Gastroesophageal sphincter (tissue), 4 donors: ENCODE data around the gene CDNF. TPM values are rescaled to one million over a fixed set of nuclear protein-coding genes. Genes with fewer than 3 reads are reported as not detected.

Experiments
- ATAC-seq: fragments of 150-250 bp; one replicate; pipeline ENCODE4 v1.9.1; 2016; ENCODE audit warnings: mild to moderate bottlenecking, moderate library complexity
- H3K27ac ChIP-seq, 4 donors: fragments of 200-600 bp; sonication (generic) in 3 of 4; 1 replicate in 3 of 4; 2 replicates in 1 of 4; pipeline ENCODE4 v1.5.1; 2016 to 2019
- H3K27me3 ChIP-seq: fragments of 200-600 bp; sonication (generic); one replicate; pipeline ENCODE4 v1.5.1; 2019
- H3K36me3 ChIP-seq, 2 donors: fragments of 200-600 bp; sonication (generic); one replicate each; pipeline ENCODE4 v1.5.1; 2019; ENCODE audit warnings: control low read depth in 1 of 2
- H3K4me1 ChIP-seq, 3 donors: fragments of 200-600 bp; sonication (generic); 1 replicate in 2 of 3; 2 replicates in 1 of 3; pipeline ENCODE4 v1.5.1; 2016 to 2019; ENCODE audit warnings: control low read depth in 2 of 3
- H3K4me3 ChIP-seq, 2 donors: fragments of 200-600 bp; sonication (generic); one replicate each; pipeline ENCODE4 v1.5.1; 2019; ENCODE audit warnings: mild to moderate bottlenecking in 1 of 2, moderate library complexity in 1 of 2
- H3K9me3 ChIP-seq, 3 donors: fragments of 200-600 bp; sonication (generic); one replicate each; pipeline ENCODE4 v1.5.1; 2017 to 2019; ENCODE audit warnings: control low read depth in 2 of 3
- EP300 ChIP-seq: sonication (generic); formaldehyde crosslinking; IDR thresholded peaks from one replicate; pipeline ENCODE4 v1.6.1; 2017; ENCODE audit warnings: antibody characterized with exemption, mild to moderate bottlenecking
- POLR2A ChIP-seq, 2 donors: fragments of 450-650 bp; IDR thresholded peaks; one replicate each; pipeline ENCODE4 v1.6.1; 2017; ENCODE audit warnings: antibody characterized with exemption in 2 of 2, mild to moderate bottlenecking in 2 of 2, moderate library complexity in 1 of 2
- POLR2AphosphoS5 ChIP-seq: sonication (generic); formaldehyde crosslinking; IDR thresholded peaks from one replicate; pipeline ENCODE4 v1.6.1; 2017; ENCODE audit warnings: antibody characterized with exemption
- WGBS, 2 donors: methylation state at CpG; one replicate each; pipeline ENCODE4 v1.1.5; 2018; ENCODE audit warnings: low coverage in 1 of 2; 5-methylcytosine and 5-hydroxymethylcytosine counted together
- total RNA-seq, 4 donors: library from RNA; depleted of rRNA; stranded (reverse); fragments of >200 nt; gene quantifications; one replicate each; pipeline ENCODE4 v1.1.0, GENCODE V29; 2016
- TF ChIP-seq, protein P1 (sequence below), 4 experiments: fragments of 200-600 bp in 2 of 4; fragments of 450-650 bp in 2 of 4; sonication (generic) in 1 of 4; IDR thresholded peaks; one replicate each; pipeline ENCODE4 v1.5.1; 2017 to 2019; ENCODE audit warnings: antibody characterized with exemption in 4 of 4, mild to moderate bottlenecking in 2 of 4, moderate library complexity in 2 of 4

Gene CDNF
- total RNA-seq, result 1 to 10 TPM in 2 of 4 donors, under 1 TPM in 1, not detected in 1; 0.81 to 6.7 (median 2.3) TPM

DNA sequence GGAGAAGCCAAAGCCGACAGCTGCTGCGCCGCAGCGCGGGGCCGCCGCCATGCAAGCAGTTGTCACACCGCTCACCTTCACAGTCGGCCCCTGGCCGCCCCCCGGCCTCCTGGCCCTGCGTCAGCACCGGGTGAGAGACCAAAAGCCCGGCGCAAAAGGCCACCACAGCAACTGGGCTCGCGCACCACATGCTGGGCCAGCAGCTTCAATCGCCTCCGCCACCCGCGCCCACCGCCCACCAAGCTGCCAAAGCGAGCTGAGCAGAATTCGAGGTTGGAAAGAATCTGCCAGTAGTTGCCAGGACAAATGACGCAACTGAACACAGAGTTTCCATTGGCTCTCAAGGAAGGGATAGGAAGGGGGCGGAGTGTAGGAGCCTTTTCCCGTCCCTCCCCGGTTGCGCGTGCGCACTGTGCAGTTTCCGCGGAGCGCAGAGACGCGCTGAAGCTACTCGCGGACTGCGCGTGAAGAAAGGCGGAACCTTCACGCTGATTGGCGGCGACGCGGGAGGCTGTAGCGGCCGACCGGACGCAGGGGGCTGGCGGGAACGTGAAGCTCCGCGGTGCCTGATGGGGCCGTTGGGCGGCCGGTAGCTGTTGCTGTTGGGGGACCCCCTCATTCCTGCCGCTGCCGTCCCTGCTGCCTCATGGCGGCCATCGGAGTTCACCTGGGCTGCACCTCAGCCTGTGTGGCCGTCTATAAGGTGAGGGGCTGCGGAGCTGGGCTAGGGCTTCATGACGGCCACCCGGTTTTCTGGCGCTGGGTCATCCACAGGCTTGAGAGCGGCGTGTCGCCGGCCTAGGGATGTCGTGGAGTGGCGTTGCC is at the start of gene CDNF, which contains the start of the genes HSPA14 and MSANTD7:
Gene CDNF, minus strand, starts transcription at position 281 of the 825 bp plus-strand sequence. Its CDS starts 91 bp downstream, at position 190.
Gene HSPA14, plus strand, starts transcription at position 550 of the 825 bp plus-strand sequence. Its CDS starts 97 bp downstream, at position 647.
Gene MSANTD7, plus strand, starts transcription at position 550 of the 825 bp plus-strand sequence. CDS start 3,979 bp downstream, outside the sequence.
- peak; percentile 98 for ATAC-seq
- Histone ChIP-seq H3K4me1 (peaks cover 0 to 28% (median 11%) of the 10 kb centered on the region in 3 donors), H3K9me3 (no peaks in the 10 kb centered on the region), H3K27me3 (no peaks in the 10 kb centered on the region), H3K36me3 (peaks cover 0 to 31% of the 10 kb centered on the region in 2 donors), H3K27ac (peak within 1 kb of the TSS; percentile 91 to 99 (median 98)), H3K4me3 (peak within 1 kb of the TSS; percentile 83 to 96)
- TF ChIP-seq POLR2A (IDR thresholded peaks at IDR 0.05) (peak; percentile 72 to 73), EP300 (no peak), POLR2AphosphoS5 (peak; percentile 92)
- TF ChIP-seq, protein P1, sequence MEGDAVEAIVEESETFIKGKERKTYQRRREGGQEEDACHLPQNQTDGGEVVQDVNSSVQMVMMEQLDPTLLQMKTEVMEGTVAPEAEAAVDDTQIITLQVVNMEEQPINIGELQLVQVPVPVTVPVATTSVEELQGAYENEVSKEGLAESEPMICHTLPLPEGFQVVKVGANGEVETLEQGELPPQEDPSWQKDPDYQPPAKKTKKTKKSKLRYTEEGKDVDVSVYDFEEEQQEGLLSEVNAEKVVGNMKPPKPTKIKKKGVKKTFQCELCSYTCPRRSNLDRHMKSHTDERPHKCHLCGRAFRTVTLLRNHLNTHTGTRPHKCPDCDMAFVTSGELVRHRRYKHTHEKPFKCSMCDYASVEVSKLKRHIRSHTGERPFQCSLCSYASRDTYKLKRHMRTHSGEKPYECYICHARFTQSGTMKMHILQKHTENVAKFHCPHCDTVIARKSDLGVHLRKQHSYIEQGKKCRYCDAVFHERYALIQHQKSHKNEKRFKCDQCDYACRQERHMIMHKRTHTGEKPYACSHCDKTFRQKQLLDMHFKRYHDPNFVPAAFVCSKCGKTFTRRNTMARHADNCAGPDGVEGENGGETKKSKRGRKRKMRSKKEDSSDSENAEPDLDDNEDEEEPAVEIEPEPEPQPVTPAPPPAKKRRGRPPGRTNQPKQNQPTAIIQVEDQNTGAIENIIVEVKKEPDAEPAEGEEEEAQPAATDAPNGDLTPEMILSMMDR (IDR thresholded peaks at IDR 0.05), result peak in 3 of 4 experiments; percentile 4 to 37 (median 7)
- 0% methylated on average over 15 to 16 of the region's 72 CpGs for WGBS, 2 donors

DNA sequence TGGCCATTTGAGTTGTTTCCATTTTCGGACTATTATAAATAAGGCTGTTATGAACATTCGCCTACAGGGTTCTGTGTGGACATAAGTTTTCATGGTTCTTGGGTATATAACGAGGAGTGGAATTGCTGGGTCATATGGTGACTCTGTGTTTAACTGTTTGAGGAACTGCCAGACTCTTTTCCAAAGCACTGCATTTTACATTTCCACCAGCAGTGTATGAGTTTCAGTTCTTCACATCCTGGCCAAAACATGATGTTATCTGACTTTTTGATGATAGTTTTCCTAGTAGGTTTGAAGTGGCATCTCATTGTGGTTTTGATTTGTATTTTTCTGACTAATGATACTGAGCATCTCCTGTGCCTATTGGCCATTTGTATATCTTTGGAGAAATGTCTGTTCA is 46.2 kb upstream of the CDNF start:
- Histone ChIP-seq H3K4me3 (no peak overlapping the region), H3K27me3 (no peaks in the 10 kb centered on the region), H3K4me1 (peaks cover 0 to 13% (median 3%) of the 10 kb centered on the region in 3 donors), H3K9me3 (no peaks in the 10 kb centered on the region), H3K36me3 (no peaks in the 10 kb centered on the region), H3K27ac (no peak overlapping the region)
- TF ChIP-seq, protein P1 (IDR thresholded peaks at IDR 0.05), result no peak
- TF ChIP-seq POLR2AphosphoS5, result no peak
- no peak for TF ChIP-seq POLR2A (IDR thresholded peaks at IDR 0.05)
- TF ChIP-seq EP300, result no peak
- ATAC-seq, result no peak
- 93% methylated on average over 3 of the region's 3 CpGs for WGBS, 2 donors

DNA sequence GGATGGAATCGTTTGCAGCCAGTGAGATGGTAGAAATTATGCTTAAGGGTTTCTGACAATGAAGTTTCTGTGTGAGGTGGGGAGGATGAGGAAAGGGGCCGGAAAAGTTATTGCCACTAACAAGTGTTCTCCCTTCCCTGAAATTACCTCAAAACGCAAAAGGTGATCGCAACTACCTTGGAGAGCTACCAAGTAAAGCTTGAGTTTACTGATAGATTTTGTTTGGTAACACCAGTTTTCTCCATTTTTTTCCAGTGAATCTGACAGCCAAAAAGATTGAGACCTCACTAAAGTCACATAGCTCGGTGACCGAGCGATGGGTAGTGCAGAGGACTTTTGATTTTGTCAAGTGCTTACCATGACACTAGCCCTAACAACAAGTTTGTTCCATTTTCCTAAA is 42.4 kb upstream of the CDNF start:
- WGBS, 2 donors, result 60 to 73% methylated on average over 7 of the region's 7 CpGs
- H3K36me3 ChIP-seq, result no peaks in the 10 kb centered on the region
- H3K27ac ChIP-seq, result no peak overlapping the region
- no peak for ATAC-seq
- H3K4me3 ChIP-seq, result peak overlapping the region in 1 of 2 donors; percentile 98
- H3K9me3 ChIP-seq, result no peaks in the 10 kb centered on the region
- peaks cover 0 to 35% (median 8%) of the 10 kb centered on the region in 3 donors for H3K4me1 ChIP-seq
- TF ChIP-seq POLR2AphosphoS5 (no peak), EP300 (no peak), POLR2A (IDR thresholded peaks at IDR 0.05) (no peak)
- TF ChIP-seq, protein P1 (IDR thresholded peaks at IDR 0.05), result no peak
- H3K27me3 ChIP-seq, result no peaks in the 10 kb centered on the region

DNA sequence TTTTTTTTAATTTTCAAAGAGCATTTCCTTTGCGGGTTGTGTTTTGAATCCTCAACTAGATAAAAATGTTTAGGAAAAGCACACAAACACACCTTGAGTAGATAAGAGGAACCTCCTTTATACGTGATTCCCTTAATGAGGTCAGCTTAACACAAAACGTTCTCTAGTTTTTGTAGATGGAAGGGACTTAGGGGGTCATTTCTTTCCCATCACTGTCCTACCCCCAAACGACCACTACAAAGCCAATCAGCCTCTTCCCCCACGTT is 42.0 kb upstream of the CDNF start:
- Histone ChIP-seq H3K36me3 (no peaks in the 10 kb centered on the region), H3K4me1 (peaks cover 0 to 35% (median 8%) of the 10 kb centered on the region in 3 donors), H3K27ac (no peak overlapping the region), H3K27me3 (no peaks in the 10 kb centered on the region), H3K4me3 (peak overlapping the region in 1 of 2 donors; percentile 98), H3K9me3 (no peaks in the 10 kb centered on the region)
- 0 to 2% methylated on average over 1 to 5 of the region's 5 CpGs for WGBS, 2 donors
- no peak for TF ChIP-seq POLR2AphosphoS5
- TF ChIP-seq EP300, result no peak
- TF ChIP-seq POLR2A (IDR thresholded peaks at IDR 0.05), result no peak
- TF ChIP-seq, protein P1 (IDR thresholded peaks at IDR 0.05), result no peak
- no peak for ATAC-seq
